GM23248 (cell line): ENCODE data around the gene PTCD2. TPM values are rescaled to one million over a fixed set of nuclear protein-coding genes. Genes with fewer than 3 reads are reported as not detected.

Experiments used
- DNase-seq: peaks from one replicate; pipeline ENCODE4 v3.0.0-alpha.2; 2015
- H2AFZ ChIP-seq: fragments of 200-600 bp; sonication (generic); 2 replicates; pipeline ENCODE4 v1.6.1; 2016; ENCODE audit warnings: antibody characterized with exemption
- H3F3A ChIP-seq: fragments of 200-600 bp; sonication (generic); 2 replicates; pipeline ENCODE4 v1.6.1; 2016; ENCODE audit warnings: mild to moderate bottlenecking, antibody characterized with exemption, mixed run types; ENCODE audit not compliant: insufficient read depth
- H3K27ac ChIP-seq: fragments of 200-600 bp; sonication (generic); 2 replicates; pipeline ENCODE4 v1.5.1; 2016; ENCODE audit warnings: mild to moderate bottlenecking
- H3K27me3 ChIP-seq: fragments of 200-600 bp; sonication (generic); replicated peaks from 2 replicates; pipeline ENCODE4 v1.6.1; 2016; ENCODE audit warnings: mild to moderate bottlenecking; ENCODE audit not compliant: insufficient read depth
- H3K36me3 ChIP-seq: fragments of 200-600 bp; sonication (generic); 2 replicates; pipeline ENCODE4 v1.6.1; 2016; ENCODE audit warnings: low read depth, mild to moderate bottlenecking
- H3K4me1 ChIP-seq: fragments of 200-600 bp; sonication (generic); 2 replicates; pipeline ENCODE4 v1.6.1; 2016; ENCODE audit warnings: mild to moderate bottlenecking; ENCODE audit not compliant: insufficient read depth
- H3K4me2 ChIP-seq: fragments of 200-600 bp; sonication (generic); one replicate; pipeline ENCODE4 v1.6.1; 2016; ENCODE audit warnings: mild to moderate bottlenecking; ENCODE audit not compliant: unreplicated experiment
- H3K4me3 ChIP-seq: fragments of 200-600 bp; sonication (generic); 2 replicates; pipeline ENCODE4 v1.5.1; 2016; ENCODE audit warnings: mild to moderate bottlenecking
- H3K79me2 ChIP-seq: fragments of 200-600 bp; sonication (generic); 2 replicates; pipeline ENCODE4 v1.6.1; 2016; ENCODE audit warnings: mild to moderate bottlenecking; ENCODE audit not compliant: insufficient read depth
- H3K9ac ChIP-seq: fragments of 200-600 bp; sonication (generic); 2 replicates; pipeline ENCODE4 v1.6.1; 2016; ENCODE audit warnings: mild to moderate bottlenecking
- H3K9me2 ChIP-seq: fragments of 200-600 bp; sonication (generic); 2 replicates; pipeline ENCODE4 v1.6.1; 2016; ENCODE audit warnings: mixed run types, mild to moderate bottlenecking, moderate library complexity; ENCODE audit not compliant: insufficient read depth
- H3K9me3 ChIP-seq: fragments of 200-600 bp; sonication (generic); one replicate; pipeline ENCODE4 v1.6.1; 2017; ENCODE audit warnings: low read depth
- H4K20me1 ChIP-seq: fragments of 200-600 bp; sonication (generic); 2 replicates; pipeline ENCODE4 v1.6.0; 2016; ENCODE audit not compliant: insufficient read depth
- EZH2 ChIP-seq: fragments of 200-600 bp; sonication (generic); IDR thresholded peaks from 2 replicates; pipeline ENCODE4 v1.6.1; 2018; ENCODE audit warnings: antibody characterized with exemption, mild to moderate bottlenecking; ENCODE audit not compliant: insufficient read depth, poor library complexity, severe bottlenecking
- EZH2phosphoT487 ChIP-seq: fragments of 200-600 bp; sonication (generic); IDR thresholded peaks from 2 replicates; pipeline ENCODE4 v1.6.1; 2018; ENCODE audit warnings: antibody characterized with exemption, moderate library complexity, mild to moderate bottlenecking, low read depth; ENCODE audit not compliant: insufficient read depth
- WGBS, 2 experiments: methylation state at CpG; one replicate each; pipeline ENCODE4 v1.1.6; 2015 to 2017; ENCODE audit warnings: low lambda C conversion rate in 2 of 2, low coverage in 1 of 2; ENCODE audit errors: missing lambda C conversion rate in 2 of 2; 5-methylcytosine and 5-hydroxymethylcytosine counted together
- in situ Hi-C: fragments of 300-500 bp; cut with MboI; formaldehyde crosslinking; loops from 2 replicates; pipeline ENCODE4 v1.15.0; 2020
- polyA plus RNA-seq: library from polyadenylated mRNA; unstranded; fragments of >200 nt; fragmentation: Nextera tagmentation; extraction: Ambion mirVana; gene quantifications from 2 replicates; pipeline ENCODE4 v1.2.1, GENCODE V29; 2016
- total RNA-seq: library from RNA; depleted of rRNA; stranded (reverse); fragments of >200 nt; shearing (Covaris generic); gene quantifications from 2 replicates; pipeline ENCODE4 v1.2.3, GENCODE V29; 2014

Gene PTCD2
- total and polyA plus RNA-seq, 2 experiments from 2014 or later = 11.1 to 15.5 TPM

GRCh38 chr5:72292411-72292810 lies 27.8 kb upstream of the PTCD2 start:
- Histone ChIP-seq H3K4me3 (no peak overlapping the region), H3K9me3 (no peaks in the 10 kb centered on the region), H4K20me1 (no peaks in the 10 kb centered on the region), H3K9ac (no peak overlapping the region), H3K27me3 (no peaks in the 10 kb centered on the region), H3K36me3 (peaks cover 30% of the 10 kb centered on the region; the same call in 1 of the 2 replicates), H3K4me1 (no peaks in the 10 kb centered on the region), H3K9me2 (no peaks in the 10 kb centered on the region), H3F3A (no peaks in the 10 kb centered on the region), H3K4me2 (no peak overlapping the region), H2AFZ (no peak overlapping the region), H3K79me2 (peaks cover 8% of the 10 kb centered on the region; the same call in 1 of the 2 replicates), H3K27ac (no peak overlapping the region)
- no peak for DNase-seq
- 89% methylated on average over 1 of the region's 1 CpG for WGBS, 2 experiments
- in situ Hi-C loops = no loop called here
- TF ChIP-seq EZH2phosphoT487 (no peak), EZH2 (no peak)

GRCh38 chr5:72293495-72294055 lies 26.6 kb upstream of the PTCD2 start:
- H3K4me2 ChIP-seq = no peak overlapping the region
- no peak overlapping the region for H3K9ac ChIP-seq
- no peak for TF ChIP-seq EZH2
- TF ChIP-seq EZH2phosphoT487 = no peak
- H3K27me3 ChIP-seq = no peaks in the 10 kb centered on the region
- H2AFZ ChIP-seq = no peak overlapping the region
- H3K4me1 ChIP-seq = 0 out of 2 replicates have a peak, but pooled peaks cover 3% of the 10 kb centered on the region
- in situ Hi-C loops = no loop called here
- DNase-seq = no peak
- H3K36me3 ChIP-seq = peaks cover 31% of the 10 kb centered on the region; the same call in 1 of the 2 replicates
- no peaks in the 10 kb centered on the region for H4K20me1 ChIP-seq
- no peaks in the 10 kb centered on the region for H3F3A ChIP-seq
- no peaks in the 10 kb centered on the region for H3K9me2 ChIP-seq
- peaks cover 18% of the 10 kb centered on the region for H3K79me2 ChIP-seq
- no peak overlapping the region for H3K27ac ChIP-seq
- 94 to 97% methylated on average over 3 of the region's 3 CpGs for WGBS, 2 experiments
- H3K9me3 ChIP-seq = no peaks in the 10 kb centered on the region
- no peak overlapping the region for H3K4me3 ChIP-seq

DNA sequence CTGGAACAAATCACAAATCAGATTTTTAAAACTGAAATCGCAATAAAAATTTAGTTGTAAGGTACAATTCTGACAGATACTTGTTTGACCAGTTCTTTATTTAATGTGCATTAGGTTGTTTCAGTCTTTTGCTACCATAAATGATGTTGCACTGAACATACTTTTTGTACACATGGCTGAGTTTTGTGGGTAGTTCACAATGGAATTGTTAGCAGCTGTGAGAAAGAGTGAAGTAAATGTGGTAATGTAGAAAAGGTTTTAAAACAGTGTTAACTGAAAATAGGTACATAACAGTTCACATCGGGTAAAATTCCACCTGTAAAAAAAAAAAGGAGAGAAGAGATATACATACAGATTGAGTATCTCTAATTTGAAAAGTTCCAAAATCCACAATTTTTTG lies 25.7 kb upstream of the PTCD2 start:
- no peak overlapping the region for H3K9ac ChIP-seq
- no peak overlapping the region for H3K27ac ChIP-seq
- peaks cover 31% of the 10 kb centered on the region; the same call in 1 of the 2 replicates for H3K36me3 ChIP-seq
- H3K4me2 ChIP-seq = no peak overlapping the region
- DNase-seq = no peak
- 94 to 95% methylated on average over 2 of the region's 2 CpGs for WGBS, 2 experiments
- no peaks in the 10 kb centered on the region for H3K9me2 ChIP-seq
- H3K4me3 ChIP-seq = no peak overlapping the region
- H3K27me3 ChIP-seq = no peaks in the 10 kb centered on the region
- no peaks in the 10 kb centered on the region for H3K9me3 ChIP-seq
- TF ChIP-seq EZH2phosphoT487 (no peak), EZH2 (no peak)
- H2AFZ ChIP-seq = no peak overlapping the region
- H3K4me1 ChIP-seq = 0 out of 2 replicates have a peak, but pooled peaks cover 3% of the 10 kb centered on the region
- H3F3A ChIP-seq = no peaks in the 10 kb centered on the region
- H4K20me1 ChIP-seq = no peaks in the 10 kb centered on the region
- in situ Hi-C loops = no loop called here
- H3K79me2 ChIP-seq = peaks cover 27% of the 10 kb centered on the region

GRCh38 chr5:72295539-72295938 lies 24.6 kb upstream of the PTCD2 start:
- H3K4me2 ChIP-seq = no peak overlapping the region

More at GRCh38 chr5:72295539-72295938, 24.6 kb upstream of the PTCD2 start:
- H3K27me3 ChIP-seq = no peaks in the 10 kb centered on the region
- H3K79me2 ChIP-seq = peaks cover 37% of the 10 kb centered on the region
- no peak overlapping the region for H2AFZ ChIP-seq
- H4K20me1 ChIP-seq = no peaks in the 10 kb centered on the region
- no peak overlapping the region for H3K4me3 ChIP-seq
- no peaks in the 10 kb centered on the region for H3K9me3 ChIP-seq
- in situ Hi-C loops = no loop called here
- H3K9ac ChIP-seq = no peak overlapping the region
- H3K36me3 ChIP-seq = peaks cover 24% of the 10 kb centered on the region; the same call in 1 of the 2 replicates
- WGBS, 2 experiments = 97 to 99% methylated on average over 4 of the region's 4 CpGs
- H3K9me2 ChIP-seq = no peaks in the 10 kb centered on the region
- no peak for DNase-seq
- H3K27ac ChIP-seq = no peak overlapping the region
- TF ChIP-seq EZH2 = no peak
- TF ChIP-seq EZH2phosphoT487 = no peak
- no peaks in the 10 kb centered on the region for H3F3A ChIP-seq
- H3K4me1 ChIP-seq = 0 out of 2 replicates have a peak, but pooled peaks cover 3% of the 10 kb centered on the region
